ENCODE measurements around the gene MB21D2.

MB21D2 gene

GRCh38 chr3:192842711-192843110 lies 74.9 kb downstream of the MB21D2 start:
- no peak overlapping the region for H3K4me3 ChIP-seq (replicated peaks; ENCODE audit: insufficient read depth, low read length)
- TF ChIP-seq CTCF (IDR thresholded peaks at IDR 0.05; ENCODE audit: insufficient read depth, low read length), result no peak
- TF ChIP-seq POLR2AphosphoS5 (IDR thresholded peaks at IDR 0.05; ENCODE audit: low read depth), result no peak
- TF ChIP-seq REST (IDR thresholded peaks at IDR 0.05; ENCODE audit: insufficient replicate concordance, low read depth), result no peak
- TF ChIP-seq GABPA (IDR thresholded peaks at IDR 0.05; ENCODE audit: low read depth), result no peak
- no peak for TF ChIP-seq SPI1 (IDR thresholded peaks at IDR 0.05; ENCODE audit: borderline replicate concordance, low read depth)
- DNase-seq (ENCODE audit: low read depth in 1 of 2, low spot score in 1 of 2), result no peak
- H3K27me3 ChIP-seq (ENCODE audit: insufficient read depth, poor library complexity, severe bottlenecking), result no peaks in the 10 kb centered on the region
- H3K27ac ChIP-seq (replicated peaks), result no peak overlapping the region

- DNase-seq (ENCODE audit: low read depth in 1 of 2, low spot score in 1 of 2), result no peak
- Histone ChIP-seq H3K27me3 (ENCODE audit: insufficient read depth, poor library complexity, severe bottlenecking) (no peaks in the 10 kb centered on the region), H3K27ac (replicated peaks) (no peak overlapping the region), H3K4me3 (replicated peaks; ENCODE audit: insufficient read depth, low read length) (no peak overlapping the region)
- TF ChIP-seq REST (IDR thresholded peaks at IDR 0.05; ENCODE audit: insufficient replicate concordance, low read depth) (no peak), GABPA (IDR thresholded peaks at IDR 0.05; ENCODE audit: low read depth) (no peak), CTCF (IDR thresholded peaks at IDR 0.05; ENCODE audit: insufficient read depth, low read length) (no peak), SPI1 (IDR thresholded peaks at IDR 0.05; ENCODE audit: borderline replicate concordance, low read depth) (no peak), POLR2AphosphoS5 (IDR thresholded peaks at IDR 0.05; ENCODE audit: low read depth) (no peak)
These were observed 75.5 kb downstream of the MB21D2 start for GRCh38 chr3:192842138-192842537.

- Histone ChIP-seq H3K4me3 (replicated peaks; ENCODE audit: insufficient read depth, low read length) (no peak overlapping the region), H3K27ac (replicated peaks) (no peak overlapping the region), H3K27me3 (ENCODE audit: insufficient read depth, poor library complexity, severe bottlenecking) (no peaks in the 10 kb centered on the region)
- no peak for TF ChIP-seq GABPA (IDR thresholded peaks at IDR 0.05; ENCODE audit: low read depth)
- no peak for TF ChIP-seq POLR2AphosphoS5 (IDR thresholded peaks at IDR 0.05; ENCODE audit: low read depth)
- no peak for TF ChIP-seq CTCF (IDR thresholded peaks at IDR 0.05; ENCODE audit: insufficient read depth, low read length)
- DNase-seq (ENCODE audit: low read depth in 1 of 2, low spot score in 1 of 2), result no peak
These were observed 76.2 kb downstream of the MB21D2 start for GRCh38 chr3:192841428-192841827.

- no peak for TF ChIP-seq REST (IDR thresholded peaks at IDR 0.05; ENCODE audit: insufficient replicate concordance, low read depth)
- TF ChIP-seq SPI1 (IDR thresholded peaks at IDR 0.05; ENCODE audit: borderline replicate concordance, low read depth), result no peak
- no peak for TF ChIP-seq GABPA (IDR thresholded peaks at IDR 0.05; ENCODE audit: low read depth)
- TF ChIP-seq CTCF (IDR thresholded peaks at IDR 0.05; ENCODE audit: insufficient read depth, low read length), result no peak
- TF ChIP-seq POLR2AphosphoS5 (IDR thresholded peaks at IDR 0.05; ENCODE audit: low read depth), result no peak
- DNase-seq (ENCODE audit: low read depth in 1 of 2, low spot score in 1 of 2), result no peak
- H3K27ac ChIP-seq (replicated peaks), result no peak overlapping the region
These were observed 77.4 kb downstream of the MB21D2 start for GRCh38 chr3:192840143-192840836.

More at GRCh38 chr3:192840143-192840836, 77.4 kb downstream of the MB21D2 start:
- no peak overlapping the region for H3K4me3 ChIP-seq (replicated peaks; ENCODE audit: insufficient read depth, low read length)
- no peaks in the 10 kb centered on the region for H3K27me3 ChIP-seq (ENCODE audit: insufficient read depth, poor library complexity, severe bottlenecking)
